DND-41 (cell line): Measurements from ENCODE around the gene MRLN.

Experiments
- ATAC-seq: fragments of 200-7000 bp; cut with Tn5 transposase; 3 replicates; pipeline ENCODE4 v1.9.1; 2021; ENCODE audit warnings: low read depth; ENCODE audit not compliant: insufficient read depth
- DNase-seq: peaks from one replicate; pipeline ENCODE4 v3.0.0-alpha.2; 2020
- H2AFZ ChIP-seq: 2 replicates; pipeline ENCODE4 v1.6.0; 2012; ENCODE audit warnings: low read depth, low read length
- H3K27ac ChIP-seq: 2 replicates; pipeline ENCODE4 v1.5.1; 2012; ENCODE audit warnings: low read length, inconsistent platforms
- H3K27me3 ChIP-seq: fragments of 200-600 bp; sonication (generic); 2 replicates; pipeline ENCODE4 v1.6.0; 2012; ENCODE audit warnings: low read length, mild to moderate bottlenecking, inconsistent platforms; ENCODE audit not compliant: insufficient read depth, poor library complexity
- H3K36me3 ChIP-seq: 2 replicates; pipeline ENCODE4 v1.5.1; 2012; ENCODE audit warnings: low read length, inconsistent platforms; ENCODE audit not compliant: insufficient read depth
- H3K4me1 ChIP-seq: 2 replicates; pipeline ENCODE4 v1.5.1; 2012; ENCODE audit warnings: mild to moderate bottlenecking, low read length; ENCODE audit not compliant: insufficient read depth
- H3K4me2 ChIP-seq: 2 replicates; pipeline ENCODE4 v1.6.0; 2012; ENCODE audit warnings: mild to moderate bottlenecking, moderate library complexity, low read length, inconsistent platforms; ENCODE audit not compliant: insufficient read depth
- H3K4me3 ChIP-seq, 2 experiments: fragments of 200-600 bp in 1 of 2; shearing (Covaris generic) in 1 of 2; 2 replicates each; pipeline ENCODE4 v1.5.1; 2012 to 2016; ENCODE audit warnings: inconsistent platforms in 2 of 2, low read length in 2 of 2, mild to moderate bottlenecking in 2 of 2, low read depth in 1 of 2, moderate library complexity in 1 of 2
- H3K79me2 ChIP-seq: 2 replicates; pipeline ENCODE4 v1.6.0; 2012; ENCODE audit warnings: low read length, inconsistent platforms; ENCODE audit not compliant: insufficient read depth
- H3K9ac ChIP-seq: 2 replicates; pipeline ENCODE4 v1.6.0; 2012; ENCODE audit warnings: low read depth, mild to moderate bottlenecking, inconsistent platforms, low read length, moderate library complexity
- H3K9me3 ChIP-seq: 2 replicates; pipeline ENCODE4 v1.5.1; 2012; ENCODE audit warnings: low read length, moderate library complexity, mild to moderate bottlenecking, inconsistent platforms; ENCODE audit not compliant: insufficient read depth, severe bottlenecking
- H4K20me1 ChIP-seq: 2 replicates; pipeline ENCODE4 v1.6.0; 2012; ENCODE audit warnings: low read length; ENCODE audit not compliant: insufficient read depth
- EZH2 ChIP-seq: IDR thresholded peaks from 3 replicates; pipeline ENCODE4 v1.6.1; 2012; ENCODE audit warnings: borderline replicate concordance, low read depth, mild to moderate bottlenecking, moderate library complexity, low read length, inconsistent platforms; ENCODE audit not compliant: severe bottlenecking
- TF ChIP-seq, protein P1 (sequence below): IDR thresholded peaks from 2 replicates; pipeline ENCODE4 v1.5.1; 2012; ENCODE audit warnings: borderline replicate concordance, low read length, moderate library complexity, mild to moderate bottlenecking; ENCODE audit not compliant: poor library complexity, severe bottlenecking; ENCODE audit errors: extremely low read depth

MRLN gene

DNA sequence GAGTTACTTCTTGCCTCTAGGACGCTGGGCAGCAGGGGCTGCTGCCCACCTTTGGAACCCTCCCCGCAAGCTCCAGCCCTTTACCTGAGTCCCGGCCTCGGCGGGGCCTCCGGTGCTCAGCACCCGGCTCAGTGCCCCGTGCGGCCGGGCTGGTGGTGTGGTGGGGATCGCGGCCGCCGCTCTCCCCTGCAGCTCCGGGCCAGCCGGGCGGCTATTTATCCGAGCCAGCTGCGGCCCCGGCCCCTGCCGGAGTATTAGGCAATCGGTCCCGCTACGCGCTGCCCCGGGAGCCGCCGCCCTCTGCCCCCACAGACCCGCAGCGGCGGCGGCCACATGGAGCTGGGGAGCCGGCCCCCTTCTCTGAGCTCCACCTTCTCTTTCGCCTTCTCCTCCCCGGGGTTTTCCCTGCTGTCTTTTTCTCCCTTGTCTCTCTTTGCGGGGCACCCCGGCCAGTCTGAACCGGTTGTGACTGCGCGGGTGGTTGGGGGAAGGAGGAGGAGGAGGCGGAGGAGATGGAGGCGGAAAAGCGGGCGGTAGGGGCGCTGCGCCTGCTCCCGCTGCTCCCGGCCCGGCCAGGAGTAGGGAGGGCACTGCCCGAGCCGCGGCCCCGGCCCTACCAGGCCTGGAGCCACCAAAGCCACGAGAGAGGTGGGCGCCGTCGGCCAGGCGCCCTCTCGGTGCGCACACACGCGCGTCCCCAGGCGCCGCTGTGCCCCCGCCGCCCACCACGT is 43.7 kb downstream of the MRLN start, which contains the start of gene SLC16A9:
SLC16A9 (minus strand) TSS at position 456 of the 731 bp plus-strand sequence. CDS start 25,559 bp downstream, outside the sequence.
- TF ChIP-seq, protein P1, sequence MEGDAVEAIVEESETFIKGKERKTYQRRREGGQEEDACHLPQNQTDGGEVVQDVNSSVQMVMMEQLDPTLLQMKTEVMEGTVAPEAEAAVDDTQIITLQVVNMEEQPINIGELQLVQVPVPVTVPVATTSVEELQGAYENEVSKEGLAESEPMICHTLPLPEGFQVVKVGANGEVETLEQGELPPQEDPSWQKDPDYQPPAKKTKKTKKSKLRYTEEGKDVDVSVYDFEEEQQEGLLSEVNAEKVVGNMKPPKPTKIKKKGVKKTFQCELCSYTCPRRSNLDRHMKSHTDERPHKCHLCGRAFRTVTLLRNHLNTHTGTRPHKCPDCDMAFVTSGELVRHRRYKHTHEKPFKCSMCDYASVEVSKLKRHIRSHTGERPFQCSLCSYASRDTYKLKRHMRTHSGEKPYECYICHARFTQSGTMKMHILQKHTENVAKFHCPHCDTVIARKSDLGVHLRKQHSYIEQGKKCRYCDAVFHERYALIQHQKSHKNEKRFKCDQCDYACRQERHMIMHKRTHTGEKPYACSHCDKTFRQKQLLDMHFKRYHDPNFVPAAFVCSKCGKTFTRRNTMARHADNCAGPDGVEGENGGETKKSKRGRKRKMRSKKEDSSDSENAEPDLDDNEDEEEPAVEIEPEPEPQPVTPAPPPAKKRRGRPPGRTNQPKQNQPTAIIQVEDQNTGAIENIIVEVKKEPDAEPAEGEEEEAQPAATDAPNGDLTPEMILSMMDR: no peak
- TF ChIP-seq EZH2: no peak
- Histone ChIP-seq H3K36me3 (no peaks in the 10 kb centered on the region), H3K27ac (no peak within 1 kb of the TSS), H3K4me2 (no peak within 1 kb of the TSS), H3K79me2 (no peaks in the 10 kb centered on the region), H2AFZ (no peak within 1 kb of the TSS), H3K4me3 (no peak within 1 kb of the TSS), H3K9me3 (no peaks in the 10 kb centered on the region), H4K20me1 (no peaks in the 10 kb centered on the region), H3K4me1 (no peaks in the 10 kb centered on the region), H3K9ac (no peak within 1 kb of the TSS), H3K27me3 (no peaks in the 10 kb centered on the region)
- ATAC-seq (no peak), DNase-seq (no peak)

- H3K36me3 ChIP-seq: no peaks in the 10 kb centered on the region
- no peak overlapping the region for H3K4me3 ChIP-seq
- H4K20me1 ChIP-seq: no peaks in the 10 kb centered on the region
- no peak overlapping the region for H3K9ac ChIP-seq
- no peak overlapping the region for H3K4me2 ChIP-seq
- DNase-seq (no peak), ATAC-seq (no peak)
- no peak overlapping the region for H2AFZ ChIP-seq
- H3K4me1 ChIP-seq: no peaks in the 10 kb centered on the region
- TF ChIP-seq, protein P1: no peak
- TF ChIP-seq EZH2: no peak
- no peaks in the 10 kb centered on the region for H3K9me3 ChIP-seq
- H3K27ac ChIP-seq: no peak overlapping the region
- no peaks in the 10 kb centered on the region for H3K27me3 ChIP-seq
- H3K79me2 ChIP-seq: no peaks in the 10 kb centered on the region
Observed at GRCh38 chr10:59708816-59709394, 44.4 kb downstream of the MRLN start.

DNA sequence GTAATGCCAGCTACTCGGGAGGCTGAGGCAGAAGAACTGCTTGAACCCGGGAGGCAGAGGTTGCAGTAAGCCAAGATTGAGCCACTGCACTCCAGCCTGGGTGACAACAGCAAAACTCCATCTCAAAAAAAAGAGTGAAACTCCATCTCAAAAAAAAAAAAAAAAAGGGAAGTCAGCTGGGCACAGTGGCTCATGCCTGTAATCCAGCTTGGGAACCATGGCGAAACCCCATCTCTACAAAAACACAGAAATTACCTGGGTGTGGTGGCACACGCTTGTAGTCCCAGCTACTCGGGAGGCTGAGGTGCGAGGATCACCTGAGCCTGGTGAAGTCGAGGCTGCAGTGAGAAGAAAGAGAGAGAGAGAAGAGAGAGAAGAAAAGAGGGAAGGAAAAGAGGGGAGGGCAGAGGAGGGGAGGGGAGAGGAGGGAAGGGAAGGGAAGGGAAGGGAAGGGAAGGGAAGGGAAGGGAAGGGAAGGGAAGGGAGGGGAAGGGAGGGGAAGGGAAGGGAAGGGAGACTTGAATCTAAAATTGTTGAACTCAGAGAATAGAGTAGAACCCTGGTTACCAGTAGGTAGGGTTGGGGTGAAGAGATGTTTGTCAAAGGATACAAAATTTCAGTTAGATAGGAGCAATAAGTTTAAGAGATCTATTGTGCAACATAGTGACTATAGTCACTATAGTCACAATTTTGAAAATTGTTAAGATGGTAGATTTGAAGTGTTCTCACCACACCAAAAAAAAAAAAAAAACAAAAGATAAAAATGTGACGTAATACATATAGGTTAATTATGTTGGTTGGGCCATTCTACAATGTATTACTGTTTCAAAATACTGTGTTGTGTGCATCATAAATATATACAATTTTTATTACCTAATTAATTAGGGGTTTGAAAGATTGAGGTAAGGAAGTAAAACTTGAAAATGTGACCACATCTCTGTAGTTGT is 46.1 kb downstream of the MRLN start:
- no peaks in the 10 kb centered on the region for H4K20me1 ChIP-seq
- no peaks in the 10 kb centered on the region for H3K4me1 ChIP-seq
- H3K36me3 ChIP-seq: no peaks in the 10 kb centered on the region
- no peak overlapping the region for H2AFZ ChIP-seq
- no peak overlapping the region for H3K4me2 ChIP-seq
- H3K27me3 ChIP-seq: no peaks in the 10 kb centered on the region
- H3K79me2 ChIP-seq: no peaks in the 10 kb centered on the region
- H3K27ac ChIP-seq: no peak overlapping the region
- H3K9ac ChIP-seq: no peak overlapping the region
- no peak overlapping the region for H3K4me3 ChIP-seq
- TF ChIP-seq, protein P1: no peak
- no peak for TF ChIP-seq EZH2
- no peak for DNase-seq
- no peak for ATAC-seq
- no peaks in the 10 kb centered on the region for H3K9me3 ChIP-seq
